HG03135 (cell line): ENCODE data around the gene COL1A1.

Experiments used
- ATAC-seq: cut with Tn5 transposase; IDR thresholded peaks from one replicate; pipeline ENCODE4 v1.9.1; 2021; ENCODE audit warnings: mild to moderate bottlenecking, moderate library complexity; ENCODE audit not compliant: unreplicated experiment

The COL1A1 gene

DNA sequence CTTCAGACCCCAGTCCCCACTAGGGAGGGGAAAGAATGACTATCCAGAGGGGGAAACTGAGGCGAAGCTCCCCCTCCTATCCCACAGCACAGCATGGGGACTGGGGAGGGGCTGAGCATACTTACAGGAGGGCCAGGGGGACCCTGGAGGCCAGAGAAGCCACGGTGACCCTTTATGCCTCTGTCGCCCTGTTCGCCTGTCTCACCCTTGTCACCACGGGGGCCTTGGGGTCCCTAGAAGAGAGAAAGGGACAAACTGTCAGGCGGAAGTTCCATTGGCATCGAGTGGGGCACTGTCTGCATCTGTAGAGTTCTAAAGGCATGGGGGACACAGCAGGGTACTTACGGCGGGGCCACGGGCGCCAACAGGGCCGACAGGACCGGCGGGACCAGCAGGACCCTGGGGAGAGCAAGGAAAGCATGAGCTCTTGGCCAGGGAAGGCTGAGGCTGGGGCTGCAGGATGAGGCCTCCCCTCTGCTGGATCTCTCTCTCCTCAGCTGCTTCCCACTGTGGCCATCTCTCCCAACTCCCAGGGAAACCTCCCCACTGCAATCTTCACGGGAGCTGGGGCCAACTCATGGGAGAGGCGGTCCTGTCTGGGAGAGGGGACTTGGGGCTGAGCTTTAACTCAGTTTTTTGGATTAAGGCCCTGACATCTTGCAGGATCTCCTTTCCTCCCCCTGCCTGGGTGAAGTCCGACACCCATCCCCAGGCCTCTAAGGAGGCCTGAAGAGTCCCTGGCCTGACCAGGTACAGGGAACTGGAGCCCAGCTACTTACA, 13.5 kb downstream of the COL1A1 start:
- no peak for ATAC-seq

- no peak for ATAC-seq
Observed at GRCh38 chr17:50187394-50187725, 14.1 kb downstream of the COL1A1 start.

- no peak for ATAC-seq
Observed at GRCh38 chr17:50186661-50187393, 14.6 kb downstream of the COL1A1 start.

GRCh38 chr17:50185631-50186471, 15.6 kb downstream of the COL1A1 start:
- ATAC-seq, result no peak

GRCh38 chr17:50184611-50185398, 16.6 kb downstream of the COL1A1 start:
- ATAC-seq, result no peak

- no peak for ATAC-seq
Observed at GRCh38 chr17:50184064-50184463, 17.4 kb downstream of the COL1A1 start.

DNA sequence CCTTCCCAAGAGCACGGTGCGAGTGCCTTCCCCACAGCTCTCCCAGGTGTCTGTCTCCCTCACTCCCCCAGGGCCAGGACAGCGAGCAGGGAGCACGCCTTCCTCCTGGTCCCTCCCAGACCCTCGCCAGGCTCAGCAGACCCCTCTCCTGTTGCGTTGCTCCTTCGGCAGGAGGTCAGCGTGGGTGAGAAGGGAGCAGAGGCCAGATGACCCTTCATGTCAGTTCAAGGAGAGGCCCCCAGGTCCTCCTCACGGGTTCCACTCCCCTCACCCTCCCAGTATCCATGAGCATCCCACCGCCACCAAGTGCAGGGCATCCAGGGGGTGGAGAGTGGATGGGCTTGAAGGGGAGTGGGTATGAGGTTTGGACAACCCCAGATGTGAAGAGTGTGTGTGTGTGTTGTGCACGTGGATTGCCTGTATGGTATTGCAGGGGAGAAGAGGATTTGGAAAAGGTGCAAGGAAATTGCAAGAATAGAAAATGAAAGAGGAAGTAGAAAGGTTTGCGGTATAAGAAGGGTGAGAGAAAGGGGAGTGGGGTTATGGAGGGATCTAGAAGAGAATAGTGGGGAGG, 17.9 kb downstream of the COL1A1 start:
- no peak for ATAC-seq

DNA sequence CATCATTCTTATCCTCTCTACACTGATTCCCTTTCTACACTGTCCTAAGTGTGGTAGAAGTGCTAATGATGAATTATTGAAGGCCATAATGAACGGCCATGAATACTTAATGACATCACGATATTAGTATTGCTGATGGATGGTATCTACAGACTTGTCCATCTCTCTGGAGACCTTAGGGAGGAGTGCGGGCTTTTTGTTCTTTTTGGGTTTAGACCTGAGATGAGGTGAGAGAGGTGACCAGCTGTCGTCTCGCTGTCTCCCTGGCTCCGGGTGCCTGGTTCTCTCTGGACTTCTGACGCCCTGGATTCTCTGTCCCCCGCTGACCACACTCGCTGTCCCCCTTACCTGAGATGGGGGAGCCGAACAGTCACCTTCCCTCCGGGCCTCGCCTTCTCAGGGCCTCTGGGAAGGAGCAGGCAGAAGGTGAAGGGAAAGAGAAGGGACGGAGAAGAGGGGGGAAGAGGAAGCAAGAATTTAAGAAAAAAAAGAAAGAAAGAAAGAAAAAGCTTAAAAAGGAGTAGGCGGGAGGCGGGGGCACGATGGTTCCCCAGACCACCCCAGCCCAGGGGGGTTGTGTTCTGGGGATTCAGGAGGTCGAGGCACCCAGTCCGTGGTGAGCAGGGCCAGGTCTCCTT, 18.5 kb downstream of the COL1A1 start:
- no peak for ATAC-seq

GRCh38 chr17:50181591-50182560, 19.6 kb downstream of the COL1A1 start:
- no peak for ATAC-seq

DNA sequence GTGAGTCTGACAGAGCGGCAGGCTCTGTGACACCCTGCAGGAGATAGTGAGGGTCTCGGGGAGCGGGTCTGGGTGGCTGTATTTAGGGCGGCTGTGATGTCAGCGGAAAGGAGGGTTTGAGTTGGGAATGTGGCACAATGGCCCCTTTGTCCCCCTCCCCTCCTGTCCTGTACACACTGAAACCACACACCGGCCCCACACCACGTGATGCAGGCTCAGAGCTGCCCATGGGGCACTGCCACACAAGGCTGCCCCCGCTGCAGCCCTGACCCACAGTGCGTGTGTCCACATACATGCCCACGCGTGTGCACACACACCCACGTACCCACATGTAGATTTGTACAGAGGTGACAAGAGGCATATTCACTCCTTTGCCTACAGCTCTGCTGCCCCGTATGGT, 20.3 kb downstream of the COL1A1 start:
- ATAC-seq, result no peak

DNA sequence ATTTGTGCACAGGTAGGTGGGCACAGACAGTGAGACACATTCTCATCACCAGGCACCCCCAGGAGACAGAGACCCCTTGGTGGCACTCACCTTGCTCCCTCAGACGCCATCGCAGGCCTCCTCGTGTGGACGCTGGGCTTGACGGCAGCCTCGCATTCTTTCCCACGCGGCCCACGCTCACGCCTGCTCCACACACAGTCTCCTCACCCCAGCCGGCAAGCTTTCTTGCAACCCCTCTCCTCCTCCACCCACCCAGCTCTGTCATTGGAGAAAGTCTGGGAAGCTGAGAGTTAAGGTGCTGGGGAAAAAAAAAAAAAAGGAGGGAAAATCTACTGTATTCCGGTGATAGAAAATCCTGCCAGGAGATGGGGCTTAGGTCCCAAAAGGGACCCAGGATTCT, 20.8 kb downstream of the COL1A1 start:
- no peak for ATAC-seq

- no peak for ATAC-seq
Observed at GRCh38 chr17:50180111-50180510, 21.3 kb downstream of the COL1A1 start.

- ATAC-seq, result peak; percentile 64
Observed at GRCh38 chr17:50177983-50178834, 23.2 kb downstream of the COL1A1 start.

- ATAC-seq, result no peak
Observed at GRCh38 chr17:50177476-50177875, 24.0 kb downstream of the COL1A1 start.

DNA sequence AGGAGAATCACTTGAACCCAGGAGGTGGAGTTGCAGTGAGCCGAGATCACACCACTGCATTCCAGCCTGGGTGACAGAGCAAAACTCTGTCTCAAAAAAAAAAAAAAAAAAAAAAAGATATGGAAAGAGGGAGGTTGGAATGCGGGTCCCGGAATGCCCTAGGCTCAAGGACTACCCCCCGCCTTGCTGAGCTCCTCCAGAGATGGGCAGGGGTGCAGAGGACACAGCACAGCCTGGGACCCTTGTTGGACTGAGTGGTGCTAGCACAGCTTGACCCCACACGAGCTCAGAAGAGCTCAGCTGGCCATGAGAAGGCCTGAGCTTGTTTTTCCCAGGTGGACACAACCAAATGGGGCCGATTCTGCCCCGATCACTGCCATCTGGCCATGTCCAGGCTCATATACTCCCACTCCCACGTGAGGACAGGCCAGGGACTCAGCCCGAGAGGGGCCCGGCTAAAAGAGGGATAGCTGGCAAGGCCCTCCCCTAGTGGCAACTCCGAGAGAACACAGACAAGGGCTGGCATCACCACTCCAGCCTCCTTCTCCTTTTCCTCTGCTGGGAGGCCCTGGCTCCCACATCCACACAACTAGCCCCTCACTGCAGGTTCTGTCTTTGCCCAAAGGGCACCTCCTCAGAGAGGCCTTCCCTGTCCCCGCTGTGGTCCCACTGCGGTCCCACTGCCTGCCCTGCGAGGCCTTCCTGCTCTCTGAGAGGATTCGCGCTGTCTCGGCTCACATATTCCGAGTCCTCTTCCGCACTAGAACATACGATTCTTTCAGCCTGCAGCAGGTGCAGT, 24.7 kb downstream of the COL1A1 start:
- no peak for ATAC-seq

GRCh38 chr17:50175035-50175807, 26.2 kb downstream of the COL1A1 start:
- ATAC-seq, result no peak
